Body of pancreas (tissue), 4 donors: ENCODE measurements around the gene RRAGD. TPM values are rescaled to one million over a fixed set of nuclear protein-coding genes. Genes with fewer than 3 reads are reported as not detected.

Experiments
- ATAC-seq: fragments of 150-250 bp; one replicate; pipeline ENCODE4 v1.9.1; 2016
- DNase-seq, 4 donors: peaks; one replicate each; pipeline ENCODE4 v3.0.0-alpha.2; 2019
- H3K27ac ChIP-seq, 4 donors: fragments of 200-600 bp; sonication (generic); 1 replicate in 3 of 4; 2 replicates in 1 of 4; pipeline versions ENCODE4 v1.5.1 to v1.6.1; 2016 to 2019; ENCODE audit warnings: mild to moderate bottlenecking in 1 of 4, mixed read lengths in 1 of 4, moderate library complexity in 1 of 4
- H3K27me3 ChIP-seq, 2 donors: fragments of 200-600 bp; sonication (generic); one replicate each; pipeline ENCODE4 v1.6.0; 2016; ENCODE audit warnings: mild to moderate bottlenecking in 1 of 2
- H3K36me3 ChIP-seq, 2 donors: fragments of 200-600 bp; sonication (generic); replicated peaks in 1 of 2; 2 replicates each; pipeline ENCODE4 v1.5.1; 2016; ENCODE audit warnings: low read depth in 2 of 2; ENCODE audit not compliant: insufficient read depth in 1 of 2
- H3K4me1 ChIP-seq: fragments of 200-600 bp; sonication (generic); one replicate; pipeline ENCODE4 v1.6.0; 2016
- H3K4me3 ChIP-seq, 2 donors: fragments of 200-600 bp; sonication (generic); 1 replicate in 1 of 2; 2 replicates in 1 of 2; pipeline ENCODE4 v1.5.1; 2016 to 2019
- H3K9me3 ChIP-seq, 3 donors: fragments of 200-600 bp; sonication (generic); 1 replicate in 2 of 3; 2 replicates in 1 of 3; pipeline ENCODE4 v1.5.1; 2016
- CTCF ChIP-seq, 7 experiments: fragments of 450-650 bp in 4 of 7; fragments of 200-600 bp in 3 of 7; sonication (generic) in 3 of 7; IDR thresholded peaks; one replicate each; pipeline ENCODE4 v1.5.1; 2016 to 2019; ENCODE audit warnings: antibody characterized with exemption in 7 of 7
- POLR2A ChIP-seq, 3 donors: fragments of 450-650 bp; IDR thresholded peaks; one replicate each; pipeline ENCODE4 v1.6.1; 2016; ENCODE audit warnings: antibody characterized with exemption in 3 of 3, mild to moderate bottlenecking in 2 of 3
- WGBS, 2 donors: methylation state at CpG; one replicate each; pipeline ENCODE4 v1.1.5; 2017; 5-methylcytosine and 5-hydroxymethylcytosine counted together
- intact Hi-C: fragments of 100-400 bp; cut with DNase I; formaldehyde crosslinking; loops from one replicate; pipeline ENCODE4 v1.15.1; 2023
- total RNA-seq, 2 donors: library from RNA; depleted of rRNA; stranded (reverse); fragments of >200 nt; gene quantifications; one replicate each; pipeline ENCODE4 v1.1.0, GENCODE V29; 2016

The RRAGD gene
- total RNA-seq, 2 donors from 2014 or later, result 9.2 to 9.3 TPM

GRCh38 chr6:89320012-89320559, 92.0 kb downstream of the RRAGD start:
- Histone ChIP-seq H3K4me1 (no peaks in the 10 kb centered on the region), H3K27ac (no peak overlapping the region), H3K27me3 (no peaks in the 10 kb centered on the region), H3K4me3 (no peak overlapping the region), H3K9me3 (no peaks in the 10 kb centered on the region), H3K36me3 (no peaks in the 10 kb centered on the region)
- intact Hi-C loops, result no loop called here
- DNase-seq (no peak), ATAC-seq (no peak)
- 86 to 90% methylated on average over 6 of the region's 6 CpGs for WGBS, 2 donors
- TF ChIP-seq POLR2A (IDR thresholded peaks at IDR 0.05) (no peak), CTCF (IDR thresholded peaks at IDR 0.05) (no peak)

GRCh38 chr6:89317067-89317466, 95.0 kb downstream of the RRAGD start:
- intact Hi-C loops, result no loop called here
- no peak for TF ChIP-seq CTCF (IDR thresholded peaks at IDR 0.05)
- TF ChIP-seq POLR2A (IDR thresholded peaks at IDR 0.05), result no peak

GRCh38 chr6:89315249-89315885, 96.7 kb downstream of the RRAGD start, which contains the start of gene GABRR2:
GABRR2 (minus strand) TSS chr6:89315299; CDS start chr6:89315165, 134 bp downstream.
- H3K4me3 ChIP-seq, result no peak within 1 kb of the TSS
- H3K4me1 ChIP-seq, result peaks cover 14% of the 10 kb centered on the region
- H3K36me3 ChIP-seq, result no peaks in the 10 kb centered on the region
- 83 to 93% methylated on average over 6 of the region's 6 CpGs for WGBS, 2 donors
- H3K9me3 ChIP-seq, result no peaks in the 10 kb centered on the region
- H3K27ac ChIP-seq, result no peak within 1 kb of the TSS
- no peak for ATAC-seq
- intact Hi-C loops, result no loop called here
- TF ChIP-seq CTCF (IDR thresholded peaks at IDR 0.05) (no peak), POLR2A (IDR thresholded peaks at IDR 0.05) (no peak)
- DNase-seq, result no peak
- no peaks in the 10 kb centered on the region for H3K27me3 ChIP-seq

More at GRCh38 chr6:89317067-89317466, 95.0 kb downstream of the RRAGD start:
- Histone ChIP-seq H3K27ac (no peak overlapping the region), H3K27me3 (no peaks in the 10 kb centered on the region), H3K4me1 (peaks cover 7% of the 10 kb centered on the region), H3K9me3 (no peaks in the 10 kb centered on the region), H3K4me3 (no peak overlapping the region), H3K36me3 (no peaks in the 10 kb centered on the region)
- ATAC-seq, result no peak
- DNase-seq, result no peak

GRCh38 chr6:89314692-89315091, 97.4 kb downstream of the RRAGD start:
- WGBS, 2 donors, result 86 to 93% methylated on average over 7 of the region's 7 CpGs
- H3K27ac ChIP-seq, result no peak overlapping the region
- ATAC-seq (no peak), DNase-seq (no peak)
- intact Hi-C loops, result no loop called here
- TF ChIP-seq POLR2A (IDR thresholded peaks at IDR 0.05) (no peak), CTCF (IDR thresholded peaks at IDR 0.05) (no peak)
- no peak overlapping the region for H3K4me3 ChIP-seq
- no peaks in the 10 kb centered on the region for H3K9me3 ChIP-seq
- no peaks in the 10 kb centered on the region for H3K27me3 ChIP-seq
- peaks cover 14% of the 10 kb centered on the region for H3K4me1 ChIP-seq
- H3K36me3 ChIP-seq, result no peaks in the 10 kb centered on the region

Other genes starting within 250 kb of the RRAGD start
- gene GABRR1, start 194.9 kb downstream of the RRAGD start, total RNA-seq, result not detected
- 1 to 10 TPM in 1 of 2 donors, under 1 TPM in 1; 0.52 to 1.3 TPM for gene GABRR2, start 97.0 kb downstream of the RRAGD start, total RNA-seq
- gene UBE2J1, start 59.6 kb downstream of the RRAGD start, total RNA-seq, result 10 to 100 TPM; 23.4 to 27.8 TPM
- gene ANKRD6, start 20.9 kb upstream of the RRAGD start, total RNA-seq, result 10 to 100 TPM; 16.9 to 21.4 TPM
- gene LYRM2, start 226.5 kb upstream of the RRAGD start, total RNA-seq, result 10 to 100 TPM in 1 of 2 donors, 1 to 10 TPM in 1; 8.0 to 13.8 TPM